GM12878 (cell line): ENCODE data around the gene FANCE. TPM values are rescaled to one million over a fixed set of nuclear protein-coding genes. Genes with fewer than 3 reads are reported as not detected.

Source experiments
- ATAC-seq: fragments of 200-7000 bp; cut with Tn5 transposase; 3 replicates; pipeline ENCODE4 v1.9.1; 2020; ENCODE audit warnings: mild to moderate bottlenecking, moderate library complexity
- BruUV-seq: library from RNA; stranded (reverse); fragments of 400-500 nt; replicated peaks from 2 replicates; lab custom pipeline; 2021; lab: Mats Ljungman, UMichigan
- CTCF ChIA-PET: fragments of 300-600 bp; sonication (Branson Sonifier 250); formaldehyde crosslinking; extraction: SDS; loops from one replicate; lab custom pipeline; 2021; ENCODE audit warnings: inconsistent platforms; lab: Yijun Ruan, JAX
- POLR2A ChIA-PET: fragments of 350-600 bp; formaldehyde crosslinking; extraction: SDS; loops from one replicate; lab custom pipeline; 2021; ENCODE audit warnings: inconsistent platforms; lab: Charles Lee
- RAD21 ChIA-PET: fragments of 300-600 bp; sonication (Branson Sonifier 250); formaldehyde crosslinking; loops from one replicate; lab custom pipeline; 2023; ENCODE audit warnings: antibody characterized with exemption; ENCODE audit not compliant: unreplicated experiment; lab: Charles Lee
- SMC1A ChIA-PET: fragments of 300-600 bp; sonication (Branson Sonifier 250); formaldehyde crosslinking; loops from one replicate; lab custom pipeline; 2023; ENCODE audit not compliant: unreplicated experiment, uncharacterized antibody; lab: Charles Lee
- DNase-seq: peaks from one replicate; pipeline ENCODE4 v3.0.0-alpha.2; 2011; ENCODE audit warnings: low read depth, low spot score
- FAIRE-seq: peaks from 3 replicates; lab custom pipeline; 2011; peaks lifted over from hg19 to GRCh38; lab: Jason Lieb, UNC
- H2AFZ ChIP-seq: 2 replicates; pipeline ENCODE4 v1.6.0; 2011; ENCODE audit warnings: low read depth, low read length, control low read depth; ENCODE audit not compliant: control insufficient read depth
- H3K27ac ChIP-seq: 2 replicates; pipeline ENCODE4 v1.5.1; 2011; ENCODE audit warnings: control low read depth; ENCODE audit not compliant: control insufficient read depth, insufficient read depth
- H3K27me3 ChIP-seq, 2 experiments: replicated peaks in 1 of 2; 2 replicates each; pipeline versions ENCODE4 v1.6.0 to v1.6.1; 2011; ENCODE audit warnings: low read length in 1 of 2; ENCODE audit not compliant: control insufficient read depth in 2 of 2, insufficient read depth in 2 of 2
- H3K36me3 ChIP-seq, 2 experiments: 2 replicates each; pipeline ENCODE4 v1.5.1; 2011; ENCODE audit warnings: low read length in 1 of 2; ENCODE audit not compliant: control insufficient read depth in 2 of 2, insufficient read depth in 2 of 2
- H3K4me1 ChIP-seq: 2 replicates; pipeline ENCODE4 v1.6.1; 2011; ENCODE audit warnings: mild to moderate bottlenecking, low read length, moderate library complexity, mixed read lengths; ENCODE audit not compliant: control insufficient read depth, insufficient read depth
- H3K4me2 ChIP-seq: 2 replicates; pipeline ENCODE4 v1.6.0; 2011; ENCODE audit warnings: control low read depth; ENCODE audit not compliant: control insufficient read depth, insufficient read depth
- H3K4me3 ChIP-seq: fragments of 200-600 bp; sonication (generic); 2 replicates; pipeline ENCODE4 v1.5.1; 2016
- H3K79me2 ChIP-seq: 2 replicates; pipeline ENCODE4 v1.6.0; 2011; ENCODE audit warnings: low read length; ENCODE audit not compliant: control insufficient read depth, insufficient read depth
- H3K9ac ChIP-seq: 2 replicates; pipeline ENCODE4 v1.8.0; 2011; ENCODE audit warnings: low read length, control low read depth, mixed read lengths; ENCODE audit not compliant: control insufficient read depth, insufficient read depth
- H3K9me3 ChIP-seq: replicated peaks from 3 replicates; pipeline ENCODE4 v1.5.1; 2011; ENCODE audit warnings: mild to moderate bottlenecking, low read length; ENCODE audit not compliant: control insufficient read depth, insufficient read depth
- H4K20me1 ChIP-seq: 2 replicates; pipeline ENCODE4 v1.6.0; 2011; ENCODE audit not compliant: control insufficient read depth, insufficient read depth
- BACH1 ChIP-seq: fragments of 450-650 bp; IDR thresholded peaks from 2 replicates; pipeline ENCODE4 v1.6.1; 2017; ENCODE audit warnings: mild to moderate bottlenecking, borderline replicate concordance
- BHLHE40 ChIP-seq, 2 experiments: fragments of 450-650 bp in 1 of 2; IDR thresholded peaks; 2 replicates each; pipeline ENCODE4 v1.6.1; 2011 to 2017; ENCODE audit warnings: low read depth in 2 of 2, borderline replicate concordance in 1 of 2, improper control_type of control experiment in 1 of 2, low read length in 1 of 2, mild to moderate bottlenecking in 1 of 2
- BMI1 ChIP-seq: fragments of 450-650 bp; IDR thresholded peaks from 2 replicates; pipeline ENCODE4 v1.6.1; 2016; ENCODE audit warnings: mild to moderate bottlenecking, moderate library complexity, borderline replicate concordance
- E2F8 ChIP-seq: fragments of 450-650 bp; IDR thresholded peaks from 2 replicates; pipeline ENCODE4 v1.6.1; 2018; ENCODE audit warnings: mild to moderate bottlenecking, low read depth, moderate library complexity; ENCODE audit not compliant: partially characterized antibody
- GATAD2B ChIP-seq: fragments of 450-650 bp; conservative IDR thresholded peaks from 2 replicates; pipeline ENCODE4 v1.6.1; 2017; ENCODE audit warnings: low read depth, mild to moderate bottlenecking, moderate library complexity
- HDAC2 ChIP-seq: fragments of 200-600 bp; sonication (generic); IDR thresholded peaks from 2 replicates; pipeline ENCODE4 v1.6.1; 2017
- IRF3 ChIP-seq: fragments of 450-650 bp; IDR thresholded peaks from 2 replicates; pipeline ENCODE4 v1.6.1; 2014; ENCODE audit warnings: mild to moderate bottlenecking
- POLR2A ChIP-seq: IDR thresholded peaks from 2 replicates; pipeline ENCODE4 v1.6.1; 2011; ENCODE audit warnings: low read depth, mild to moderate bottlenecking, low read length
- RELB ChIP-seq: fragments of 450-650 bp; IDR thresholded peaks from 2 replicates; pipeline ENCODE4 v1.6.1; 2017; ENCODE audit warnings: low read depth, mild to moderate bottlenecking, moderate library complexity
- SIN3A ChIP-seq: IDR thresholded peaks from 2 replicates; pipeline ENCODE4 v1.6.1; 2012; ENCODE audit warnings: low read depth, low read length, improper control_type of control experiment
- STAT1 ChIP-seq: fragments of 450-650 bp; conservative IDR thresholded peaks from 2 replicates; pipeline ENCODE4 v1.6.1; 2014; ENCODE audit warnings: antibody characterized with exemption, mild to moderate bottlenecking
- YBX1 ChIP-seq: fragments of 450-650 bp; IDR thresholded peaks from 2 replicates; pipeline ENCODE4 v1.6.1; 2016; ENCODE audit warnings: antibody characterized with exemption
- ZBTB33 ChIP-seq: fragments of 450-650 bp; IDR thresholded peaks from 2 replicates; pipeline ENCODE4 v1.6.1; 2017; ENCODE audit warnings: mild to moderate bottlenecking
- ZSCAN29 ChIP-seq: fragments of 450-650 bp; IDR thresholded peaks from 2 replicates; pipeline ENCODE4 v1.6.1; 2017; ENCODE audit warnings: mild to moderate bottlenecking, moderate library complexity
- WGBS: methylation state at CpG from one replicate; pipeline ENCODE4 v1.1.6; 2016; ENCODE audit warnings: low lambda C conversion rate; ENCODE audit not compliant: insufficient replicate concordance, insufficient coverage; ENCODE audit errors: missing lambda C conversion rate; 5-methylcytosine and 5-hydroxymethylcytosine counted together
- in situ Hi-C: fragments of 300-500 bp; cut with MboI; formaldehyde crosslinking; loops from 9 replicates; pipeline ENCODE4 v1.14.3; 2018; ENCODE audit warnings: mixed read lengths
- intact Hi-C: fragments of 100-400 bp; cut with micrococcal nuclease; formaldehyde crosslinking; loops from one replicate; pipeline ENCODE4 v1.14.2; 2022; ENCODE audit not compliant: unreplicated experiment
- polyA plus RNA-seq, 11 experiments: library from polyadenylated mRNA; depleted of rRNA in 4 of 11; unstranded in 6 of 11; stranded (reverse) in 5 of 11; fragments of >200 nt; fragmentation: Nextera tagmentation in 4 of 11; fragmentation: Illumina TruSeq in 1 of 11; extraction: Ambion mirVana in 4 of 11; extraction: Trizol in 1 of 11; gene quantifications; 1 replicate in 1 of 11; 2 replicates in 10 of 11; pipeline versions ENCODE4 v1.2.1 to v1.2.3, GENCODE V29; 2011 to 2016; ENCODE audit warnings: inconsistent platforms in 2 of 11, missing spikeins in 2 of 11, low read depth in 1 of 11
- total RNA-seq, 4 experiments: library from RNA; depleted of rRNA in 3 of 4; stranded (reverse); fragments of >200 nt in 3 of 4; fragmentation: Illumina TruSeq in 1 of 4; extraction: Trizol in 1 of 4; gene quantifications; 2 replicates each; pipeline versions ENCODE4 v1.2.1 to v1.2.3, GENCODE V29; 2013 to 2021

The FANCE gene
- total and polyA plus RNA-seq, 10 of the 15 experiments (the other 5 are each of a cell fraction or from before 2014, with no cell fraction given) = 3.0 to 13.3 (median 8.1) TPM

GRCh38 chr6:35491558-35492257, 39.6 kb downstream of the FANCE start (continued):
- TF ChIP-seq ZBTB33 (no peak), YBX1 (no peak), ZSCAN29 (no peak)
- TF ChIP-seq, all 136 proteins: peak for 0

- Histone ChIP-seq H3K9me3 (no peaks in the 10 kb centered on the region), H3K4me2 (no peak overlapping the region), H3K9ac (no peak overlapping the region), H4K20me1 (no peaks in the 10 kb centered on the region), H3K36me3 (no peaks in the 10 kb centered on the region), H3K79me2 (no peaks in the 10 kb centered on the region), H2AFZ (no peak overlapping the region), H3K27me3 (peaks cover 0 to 2% of the 10 kb centered on the region in 2 experiments; a peak in 3 of 4 replicates), H3K4me1 (peaks cover 8% of the 10 kb centered on the region), H3K27ac (no peak overlapping the region), H3K4me3 (no peak overlapping the region)
- WGBS = 12% methylated on average over 6 of the region's 7 CpGs
- SMC1A ChIA-PET = interaction anchor here (0.8 kb wide), 1 partner anchor 11 kb away, joined by 3 read pairs; no protein-coding TSS in a partner anchor
- FAIRE-seq (no peak), ATAC-seq (no peak), DNase-seq (no peak)
- CTCF ChIA-PET = interaction anchor here (0.6 to 0.8 kb wide), 2 partner anchors 10 to 24 kb away, joined by 3 read pairs; no protein-coding TSS in a partner anchor
- RAD21 ChIA-PET = no interaction called here
- intact Hi-C loops (no loop called here), in situ Hi-C loops (no loop called here)
- POLR2A ChIA-PET = no interaction called here
- no TSS peak for BruUV-seq
- TF ChIP-seq SIN3A (no peak), BMI1 (no peak), GATAD2B (no peak), BHLHE40 (IDR thresholded peaks at IDR 0.05; ENCODE audit: borderline replicate concordance in 1 of 2, low read depth in 2 of 2, low read length in 1 of 2) (no peak), RELB (no peak), POLR2A (no peak), YBX1 (no peak), BACH1 (no peak), STAT1 (no peak), IRF3 (no peak), HDAC2 (no peak), E2F8 (no peak)
Measured at GRCh38 chr6:35492258-35492973, 40.3 kb downstream of the FANCE start.
